Measurements from ENCODE around the gene RSPH10B. TPM values are rescaled to one million over a fixed set of nuclear protein-coding genes. Genes with fewer than 3 reads are reported as not detected.
A peak's percentile ranks its signal among the peaks of the same experiment; 100 is the strongest.
"Not testable (repeated sequence)": the region's sequence is repeated elsewhere in the genome, so short reads cannot be mapped to it uniquely, and the experiment has no call there.

The RSPH10B gene
- total and polyA plus RNA-seq, 12 donors, result 0.06 to 0.35 TPM; not detected in 10

DNA sequence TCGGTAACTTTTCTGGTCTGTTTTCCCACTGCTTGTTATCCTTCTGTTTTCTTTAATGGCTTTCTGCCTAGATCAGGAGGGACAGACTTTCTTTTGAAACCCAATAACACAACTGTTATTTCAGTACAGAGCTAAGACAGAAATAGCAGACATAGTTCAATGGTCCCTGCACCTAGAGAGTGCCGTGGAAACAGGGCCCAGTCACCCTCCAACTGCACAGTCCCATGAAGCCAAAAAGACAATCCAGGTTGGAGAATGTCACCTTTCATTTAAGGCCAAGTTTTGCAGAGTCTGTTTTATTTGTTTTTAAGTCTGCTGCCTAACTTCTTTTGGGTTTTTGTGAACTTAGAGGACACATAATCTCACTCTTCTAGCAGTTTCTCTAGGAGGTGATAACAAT, 41.1 kb upstream of the RSPH10B start:
- Histone ChIP-seq H3K27ac (peak overlapping the region in 5 of 10 donors; percentile 24 to 95 (median 40)), H3K4me3 (no peak overlapping the region), H3K4me1 (peaks cover 5 to 64% (median 43%) of the 10 kb centered on the region in 9 donors), H3K36me3 (peaks cover 0 to 54% (median 17%) of the 10 kb centered on the region in 9 donors), H3K27me3 (no peaks in the 10 kb centered on the region), H3K9me3 (no peaks in the 10 kb centered on the region)
- DNase-seq (no peak), ATAC-seq (no peak)
- TF ChIP-seq CTCF (IDR thresholded peaks at IDR 0.05), result no peak
- WGBS, 2 donors, result 58 to 72% methylated on average over 2 of the region's 2 CpGs
- intact Hi-C loops (cut with DNase I), result loop anchor here in 1 of 10 donors (10.0 kb wide), 1 partner anchor 313 kb away; no protein-coding TSS in a partner anchor

DNA sequence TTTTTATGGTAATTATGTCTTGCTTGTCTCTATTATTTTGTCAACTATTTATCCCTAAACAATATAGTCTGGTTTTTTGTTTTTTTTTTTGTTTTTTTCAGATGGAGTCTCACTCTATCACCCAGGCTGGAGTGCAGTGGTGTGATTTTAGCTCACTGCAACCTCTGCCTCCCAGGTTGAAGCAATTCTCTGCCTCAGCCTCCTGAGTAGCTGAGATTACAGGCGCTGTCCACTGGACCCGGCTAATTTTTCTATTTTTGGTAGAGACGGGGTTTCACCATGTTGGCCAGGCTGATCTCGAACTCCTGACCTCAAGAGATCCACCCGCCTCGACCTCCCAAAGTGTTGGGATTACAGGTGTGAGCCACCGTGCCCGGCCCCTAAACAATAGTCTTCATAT, 39.9 kb upstream of the RSPH10B start:
- peak overlapping the region in 6 of 10 donors; percentile 88 to 98 (median 93) for H3K27ac ChIP-seq
- not testable (repeated sequence) for H3K27me3 ChIP-seq, ATAC-seq, H3K9me3 ChIP-seq, DNase-seq
- peak overlapping the region in 4 of 10 donors; percentile 68 to 95 (median 84) for H3K4me3 ChIP-seq
- WGBS, 2 donors, result 71 to 90% methylated on average over 8 of the region's 8 CpGs
- H3K4me1 ChIP-seq, result peaks cover 5 to 54% (median 35%) of the 10 kb centered on the region in 9 donors
- intact Hi-C loops (cut with DNase I), result loop anchor here in 1 of 10 donors (10.0 kb wide), 1 partner anchor 314 kb away; no protein-coding TSS in a partner anchor
- peaks cover 0 to 54% (median 6%) of the 10 kb centered on the region in 9 donors for H3K36me3 ChIP-seq

GRCh38 chr7:6008668-6009611, 38.5 kb upstream of the RSPH10B start, which contains the start of the genes AIMP2 and PMS2:
Gene AIMP2, plus strand, starts transcription at chr7:6009272. Its CDS starts 92 bp downstream, at chr7:6009364.
Gene PMS2, minus strand, starts transcription at chr7:6009049. Its CDS starts 30 bp downstream, at chr7:6009019.
- peaks cover 0 to 58% (median 0%) of the 10 kb centered on the region in 9 donors for H3K36me3 ChIP-seq
- H3K4me1 ChIP-seq, result peaks cover 5 to 49% (median 32%) of the 10 kb centered on the region in 9 donors
- intact Hi-C loops (cut with DNase I), result loop anchor here in 2 of 10 donors (10.0 kb wide), 1 partner anchor 426 kb away; no protein-coding TSS in a partner anchor
- no peaks in the 10 kb centered on the region for H3K27me3 ChIP-seq
- peak within 1 kb of the TSS; percentile 53 to 95 (median 73) for H3K4me3 ChIP-seq
- no peaks in the 10 kb centered on the region for H3K9me3 ChIP-seq
- peak within 1 kb of the TSS; percentile 72 to 98 (median 93) for H3K27ac ChIP-seq
- WGBS, 2 donors, result 0% methylated on average over 83 to 84 of the region's 84 CpGs
- DNase-seq, result peak; percentile 96 to 99
- ATAC-seq, result peak; percentile 97 to 99 (median 98)
- peak in 3 of 9 donors; percentile 20 to 33 (median 20) for TF ChIP-seq CTCF (IDR thresholded peaks at IDR 0.05)

DNA sequence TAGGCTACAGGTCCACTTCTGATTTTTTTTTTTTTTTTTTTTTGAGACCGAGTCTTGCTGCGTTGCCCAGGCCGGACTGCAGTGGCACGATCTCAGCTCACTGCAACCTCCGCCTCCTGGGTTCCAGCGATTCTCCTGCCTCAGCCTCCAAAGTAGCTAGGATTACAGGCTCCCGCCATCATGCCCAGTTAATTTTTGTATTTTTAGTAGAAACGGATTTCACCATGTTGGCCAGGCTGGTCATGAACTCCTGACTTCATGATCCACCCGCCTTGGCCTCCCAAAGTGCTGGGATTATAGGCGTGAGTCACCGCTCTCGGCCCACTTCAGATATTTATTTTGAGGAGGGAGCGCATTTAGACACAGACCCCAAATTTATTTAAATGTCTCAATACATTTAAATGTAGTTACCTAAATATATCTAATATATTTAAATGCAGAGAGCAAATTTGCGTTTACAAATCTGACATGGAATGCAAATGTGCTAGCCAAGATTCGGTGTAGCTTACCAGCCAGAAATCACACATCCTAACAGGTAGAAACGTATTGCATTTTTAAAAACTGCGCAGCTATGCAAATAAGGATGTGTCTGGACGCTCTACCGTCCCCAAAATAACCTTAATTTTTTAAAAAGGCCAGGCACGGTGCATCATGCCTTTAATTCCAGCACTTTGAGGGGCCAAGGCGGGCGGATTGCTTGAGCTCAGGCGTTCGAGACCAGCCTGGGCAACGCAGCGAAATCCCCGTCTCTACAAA, 37.5 kb upstream of the RSPH10B start:
- H3K27ac ChIP-seq, result peak overlapping the region in 9 of 10 donors; percentile 88 to 98 (median 93)
- intact Hi-C loops (cut with DNase I), result loop anchor here in 2 of 10 donors (10.0 kb wide), 1 partner anchor 427 kb away; no protein-coding TSS in a partner anchor

More for the DNA sequence above, 37.5 kb upstream of the RSPH10B start:
- WGBS, 2 donors, result 50 to 51% methylated on average over 27 of the region's 27 CpGs
- H3K9me3 ChIP-seq, H3K27me3 ChIP-seq, ATAC-seq, DNase-seq: not testable (repeated sequence)
- peaks cover 5 to 49% (median 32%) of the 10 kb centered on the region in 9 donors for H3K4me1 ChIP-seq
- peaks cover 0 to 59% (median 6%) of the 10 kb centered on the region in 9 donors for H3K36me3 ChIP-seq
- peak overlapping the region; percentile 53 to 95 (median 73) for H3K4me3 ChIP-seq

All from heart right ventricle (tissue), 16 donors.